Astrocyte (in vitro differentiated cells and primary cell): Measurements from ENCODE around the gene DPF3.

Experiments
- EZH2 ChIP-seq: IDR thresholded peaks from 2 replicates; pipeline ENCODE4 v1.6.1; 2012; ENCODE audit warnings: mild to moderate bottlenecking, low read length, inconsistent platforms; ENCODE audit not compliant: insufficient read depth
- TF ChIP-seq, protein P1 (sequence below): IDR thresholded peaks from 2 replicates; pipeline ENCODE4 v1.5.1; 2011; ENCODE audit warnings: low read depth, mild to moderate bottlenecking, inconsistent platforms, low read length, moderate library complexity; ENCODE audit not compliant: insufficient read depth

DNA sequence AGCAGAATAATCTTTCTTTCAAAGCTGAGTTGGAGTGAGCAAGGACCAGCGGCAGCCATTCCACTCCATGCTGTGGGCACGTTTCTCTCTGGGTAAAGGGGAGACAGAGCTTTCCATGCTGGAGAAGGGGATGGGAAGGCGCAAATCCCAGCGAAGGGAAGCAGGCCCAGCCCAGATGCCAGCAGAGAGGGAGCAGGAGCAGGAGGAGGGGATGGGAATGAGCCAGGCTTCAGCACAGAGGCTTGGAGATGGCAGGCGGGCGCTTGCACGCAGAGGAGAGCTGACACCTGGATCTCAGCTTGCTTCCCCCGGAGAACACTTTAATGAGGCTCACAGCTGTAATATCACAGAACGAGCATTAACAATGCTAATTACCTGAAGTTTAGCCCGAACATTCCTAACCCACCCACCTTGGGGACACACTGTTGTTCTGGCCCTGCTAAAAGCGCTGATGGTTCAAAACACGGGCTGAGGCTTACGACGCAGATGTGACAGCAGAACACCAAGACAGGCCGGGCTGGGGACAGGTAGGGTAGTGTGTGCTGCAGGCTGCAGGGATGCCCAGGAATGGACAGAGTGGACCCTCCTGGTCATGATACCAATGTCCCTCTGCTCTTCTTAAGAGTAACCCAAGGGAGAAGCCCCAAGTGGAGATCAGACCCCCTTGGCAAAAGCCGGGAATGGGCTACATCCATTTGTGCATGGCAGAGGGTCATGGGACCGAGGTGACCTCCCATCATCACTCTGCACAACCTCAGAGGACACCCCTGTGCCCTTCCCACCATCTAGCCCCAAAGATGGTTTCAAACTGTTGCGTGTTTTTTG is 288.6 kb downstream of the DPF3 start:
- TF ChIP-seq, protein P1, sequence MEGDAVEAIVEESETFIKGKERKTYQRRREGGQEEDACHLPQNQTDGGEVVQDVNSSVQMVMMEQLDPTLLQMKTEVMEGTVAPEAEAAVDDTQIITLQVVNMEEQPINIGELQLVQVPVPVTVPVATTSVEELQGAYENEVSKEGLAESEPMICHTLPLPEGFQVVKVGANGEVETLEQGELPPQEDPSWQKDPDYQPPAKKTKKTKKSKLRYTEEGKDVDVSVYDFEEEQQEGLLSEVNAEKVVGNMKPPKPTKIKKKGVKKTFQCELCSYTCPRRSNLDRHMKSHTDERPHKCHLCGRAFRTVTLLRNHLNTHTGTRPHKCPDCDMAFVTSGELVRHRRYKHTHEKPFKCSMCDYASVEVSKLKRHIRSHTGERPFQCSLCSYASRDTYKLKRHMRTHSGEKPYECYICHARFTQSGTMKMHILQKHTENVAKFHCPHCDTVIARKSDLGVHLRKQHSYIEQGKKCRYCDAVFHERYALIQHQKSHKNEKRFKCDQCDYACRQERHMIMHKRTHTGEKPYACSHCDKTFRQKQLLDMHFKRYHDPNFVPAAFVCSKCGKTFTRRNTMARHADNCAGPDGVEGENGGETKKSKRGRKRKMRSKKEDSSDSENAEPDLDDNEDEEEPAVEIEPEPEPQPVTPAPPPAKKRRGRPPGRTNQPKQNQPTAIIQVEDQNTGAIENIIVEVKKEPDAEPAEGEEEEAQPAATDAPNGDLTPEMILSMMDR = no peak
- TF ChIP-seq EZH2 = no peak
